ENCODE results near the gene YIF1B. TPM values are rescaled to one million over a fixed set of nuclear protein-coding genes. Genes with fewer than 3 reads are reported as not detected.

YIF1B gene
- total and polyA plus RNA-seq, 9 of the 15 experiments (the other 6 are each of a cell fraction or from before 2014, with no cell fraction given): 8.5 to 586 (median 323) TPM

DNA sequence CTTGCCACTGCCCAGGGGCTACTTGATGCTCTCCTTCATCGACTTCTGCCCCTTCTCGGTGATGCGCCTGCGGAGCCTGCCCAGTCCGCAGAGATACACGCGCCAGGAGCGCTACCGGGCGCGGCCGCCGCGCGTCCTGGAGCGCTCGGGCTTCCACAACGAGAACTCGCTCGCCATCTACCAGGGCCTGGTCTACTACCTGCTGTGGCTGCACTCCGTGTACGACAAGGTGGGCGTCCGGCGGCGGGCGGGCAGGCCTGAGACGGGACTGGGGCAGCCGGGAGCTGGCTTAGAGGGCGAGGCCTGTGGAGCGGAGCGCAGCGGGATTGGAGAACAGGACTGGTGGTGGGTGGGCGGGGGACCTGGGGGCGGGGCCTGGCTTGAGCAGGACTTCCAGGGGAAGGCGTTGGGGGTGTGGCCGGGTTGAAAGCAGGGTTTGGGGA lies 45.9 kb upstream of the YIF1B start:
- H2AFZ ChIP-seq (ENCODE audit: low read depth, low read length): peak overlapping the region; percentile 98
- CTCF ChIA-PET (ENCODE audit: low intra/inter-chr PET ratio): no interaction called here
- POLR2A ChIA-PET: interaction anchor here (0.6 to 1.9 kb wide), 5 partner anchors 8 to 159 kb away, joined by 3 to 8 read pairs (median 3); partner anchors contain the start of gene PSMD8
- H3K9me1 ChIP-seq (ENCODE audit: control insufficient read depth, insufficient read depth, low read length): no peaks in the 10 kb centered on the region
- BruUV-seq (replicated peaks): no TSS peak
- H3K4me2 ChIP-seq (ENCODE audit: insufficient read depth, low read length): peak overlapping the region; percentile 91
- peaks cover 10 to 26% of the 10 kb centered on the region in 2 experiments; a peak in 4 of 5 replicates for H3K4me1 ChIP-seq (replicated peaks in 1 of 2; ENCODE audit: control insufficient read depth in 2 of 2, insufficient read depth in 2 of 2, low read length in 2 of 2)
- H3K27ac ChIP-seq (ENCODE audit: extremely low read depth, low read depth, low read length): no peak overlapping the region
- H3K79me2 ChIP-seq (ENCODE audit: control insufficient read depth, insufficient read depth, low read length): no peaks in the 10 kb centered on the region
- H4K20me1 ChIP-seq (replicated peaks; ENCODE audit: control insufficient read depth, insufficient read depth, low read length): peaks cover 10% of the 10 kb centered on the region; the same call in 1 of the 2 replicates
- ATAC-seq: peak; percentile 90
- peaks cover 24 to 26% of the 10 kb centered on the region in 2 experiments for H3K27me3 ChIP-seq (ENCODE audit: control insufficient read depth in 2 of 2, insufficient read depth in 2 of 2, low read length in 2 of 2)
- WGBS (ENCODE audit: insufficient coverage, low coverage, missing lambda C conversion rate): 2% methylated on average over 26 of the region's 37 CpGs
- peak overlapping the region in 1 of 2 experiments; percentile 88; a peak in 2 of 4 replicates for H3K9ac ChIP-seq (ENCODE audit: insufficient read depth in 1 of 2, low read depth in 2 of 2, low read length in 2 of 2)
- intact Hi-C loops (cut with micrococcal nuclease) (no loop called here), in situ Hi-C loops (cut with MboI) (no loop called here)
- H3K36me3 ChIP-seq (ENCODE audit: control insufficient read depth, insufficient read depth, low read length): no peaks in the 10 kb centered on the region
- peak overlapping the region; percentile 64 for H3K4me3 ChIP-seq
- H3K9me3 ChIP-seq (replicated peaks; ENCODE audit: control insufficient read depth, insufficient read depth, low read depth, low read length): no peaks in the 10 kb centered on the region
- DNase-seq (ENCODE audit: extremely low read depth in 1 of 4, low spot score in 3 of 4): peak; percentile 91 to 92 (median 91)
- no peak for FAIRE-seq
- TF ChIP-seq ZNF551 (CRISPR knock-in tag; IDR thresholded peaks at IDR 0.05) (no peak), ZC3H11A (IDR thresholded peaks at IDR 0.05; ENCODE audit: low read depth, low read length) (no peak), TAF1 (IDR thresholded peaks at IDR 0.05; ENCODE audit: control insufficient read depth, extremely low read depth, insufficient read depth, low read length, severe bottlenecking) (no peak), ASH1L (IDR thresholded peaks at IDR 0.05; ENCODE audit: borderline replicate concordance, low read depth, partially characterized antibody) (no peak), CREM (IDR thresholded peaks at IDR 0.05; ENCODE audit: low read depth) (0 out of 2 replicates have a peak, but pooled peaks have one; percentile 14), HCFC1 (IDR thresholded peaks at IDR 0.05; ENCODE audit: low read depth, low read length) (no peak), TCF7L2 (IDR thresholded peaks at IDR 0.05; ENCODE audit: low read depth, low read length) (no peak), SIN3B (IDR thresholded peaks at IDR 0.05; ENCODE audit: low read depth) (no peak), KAT2B (IDR thresholded peaks at IDR 0.05; ENCODE audit: low read depth, low read length) (no peak), KDM2B (CRISPR knock-in tag; IDR thresholded peaks at IDR 0.05) (peak; percentile 86; the same call in 1 of the 2 replicates), NRF1 (conservative IDR thresholded peaks at IDR 0.05 in 1 of 2, IDR thresholded peaks at IDR 0.05 in 1 of 2) (peak; percentile 70 to 77), PHF21A (IDR thresholded peaks at IDR 0.05; ENCODE audit: borderline replicate concordance, low read depth) (0 out of 2 replicates have a peak, but pooled peaks have one; percentile 31), JUNB (CRISPR knock-in tag; conservative IDR thresholded peaks at IDR 0.05) (no peak), SMARCA4 (IDR thresholded peaks at IDR 0.05) (no peak), RAD21 (CRISPR knock-in tag; conservative IDR thresholded peaks at IDR 0.05 in 1 of 2, IDR thresholded peaks at IDR 0.05 in 1 of 2) (no peak), ZNF583 (CRISPR knock-in tag; IDR thresholded peaks at IDR 0.05) (no peak), MTA1 (IDR thresholded peaks at IDR 0.05; ENCODE audit: borderline replicate concordance) (no peak), KLF16 (IDR thresholded peaks at IDR 0.05) (no peak), ZNF449 (CRISPR knock-in tag; IDR thresholded peaks at IDR 0.05) (no peak), BCOR (IDR thresholded peaks at IDR 0.05) (no peak)
- TF ChIP-seq, protein P1, sequence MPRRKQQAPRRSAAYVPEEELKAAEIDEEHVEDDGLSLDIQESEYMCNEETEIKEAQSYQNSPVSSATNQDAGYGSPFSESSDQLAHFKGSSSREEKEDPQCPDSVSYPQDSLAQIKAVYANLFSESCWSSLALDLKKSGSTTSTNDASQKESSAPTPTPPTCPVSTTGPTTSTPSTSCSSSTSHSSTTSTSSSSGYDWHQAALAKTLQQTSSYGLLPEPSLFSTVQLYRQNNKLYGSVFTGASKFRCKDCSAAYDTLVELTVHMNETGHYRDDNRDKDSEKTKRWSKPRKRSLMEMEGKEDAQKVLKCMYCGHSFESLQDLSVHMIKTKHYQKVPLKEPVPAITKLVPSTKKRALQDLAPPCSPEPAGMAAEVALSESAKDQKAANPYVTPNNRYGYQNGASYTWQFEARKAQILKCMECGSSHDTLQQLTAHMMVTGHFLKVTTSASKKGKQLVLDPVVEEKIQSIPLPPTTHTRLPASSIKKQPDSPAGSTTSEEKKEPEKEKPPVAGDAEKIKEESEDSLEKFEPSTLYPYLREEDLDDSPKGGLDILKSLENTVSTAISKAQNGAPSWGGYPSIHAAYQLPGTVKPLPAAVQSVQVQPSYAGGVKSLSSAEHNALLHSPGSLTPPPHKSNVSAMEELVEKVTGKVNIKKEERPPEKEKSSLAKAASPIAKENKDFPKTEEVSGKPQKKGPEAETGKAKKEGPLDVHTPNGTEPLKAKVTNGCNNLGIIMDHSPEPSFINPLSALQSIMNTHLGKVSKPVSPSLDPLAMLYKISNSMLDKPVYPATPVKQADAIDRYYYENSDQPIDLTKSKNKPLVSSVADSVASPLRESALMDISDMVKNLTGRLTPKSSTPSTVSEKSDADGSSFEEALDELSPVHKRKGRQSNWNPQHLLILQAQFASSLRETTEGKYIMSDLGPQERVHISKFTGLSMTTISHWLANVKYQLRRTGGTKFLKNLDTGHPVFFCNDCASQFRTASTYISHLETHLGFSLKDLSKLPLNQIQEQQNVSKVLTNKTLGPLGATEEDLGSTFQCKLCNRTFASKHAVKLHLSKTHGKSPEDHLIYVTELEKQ (CRISPR knock-in tag; IDR thresholded peaks at IDR 0.05): no peak

Data from K562 (cell line).